ENCODE data around the gene PCLO.
"Not testable (repeated sequence)": the region's sequence is repeated elsewhere in the genome, so short reads cannot be mapped to it uniquely, and the experiment has no call there.

Gene PCLO

GRCh38 chr7:83036130-83036529, 126.6 kb downstream of the PCLO start:
- DNase-seq = no peak

GRCh38 chr7:83032195-83032594, 130.5 kb downstream of the PCLO start:
- no peak for DNase-seq

- not testable (repeated sequence) for DNase-seq
Observed at GRCh38 chr7:83023817-83024665, 138.6 kb downstream of the PCLO start.

DNA sequence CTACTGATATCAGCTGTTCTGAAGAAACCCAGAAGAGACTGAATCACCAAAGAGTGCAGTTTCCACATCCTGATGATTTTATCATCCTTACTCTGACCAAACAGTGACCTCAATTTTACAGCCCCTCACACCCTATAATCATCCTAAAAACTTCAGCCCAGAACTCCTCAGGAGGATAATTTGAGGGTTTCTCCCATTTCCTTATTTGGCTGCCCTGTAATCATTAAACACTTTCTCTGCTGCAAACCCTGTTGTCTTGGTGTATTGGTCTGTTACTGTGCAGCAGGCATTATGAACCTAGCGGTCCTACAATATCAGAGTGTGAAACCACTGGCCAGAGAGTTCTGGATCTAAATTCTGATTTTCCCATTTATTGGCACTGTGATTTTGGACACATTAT, 141.7 kb downstream of the PCLO start:
- DNase-seq = no peak

- DNase-seq = no peak
Observed at GRCh38 chr7:83020161-83020560, 142.5 kb downstream of the PCLO start.

- DNase-seq = peak; percentile 66 to 84
Observed at GRCh38 chr7:83015916-83016315, 146.8 kb downstream of the PCLO start.

DNA sequence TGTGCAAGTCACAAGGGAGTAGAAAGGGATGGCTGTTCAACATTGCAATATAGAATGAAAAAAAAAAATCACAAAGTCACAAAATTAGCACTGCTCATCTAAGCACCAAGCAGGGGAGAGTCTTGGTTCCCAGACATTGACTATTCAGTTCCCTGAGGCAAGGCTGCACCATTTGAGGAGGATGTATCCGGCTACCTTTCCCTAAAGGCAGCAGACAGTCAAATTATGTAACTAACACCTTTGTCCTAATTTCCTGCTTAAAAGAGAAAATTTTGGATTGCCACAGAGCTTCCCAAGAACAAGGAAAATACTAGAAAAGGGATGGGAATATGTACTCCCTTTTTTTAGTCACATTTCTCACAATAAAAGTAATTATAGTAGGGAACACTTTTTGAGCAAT, 148.1 kb downstream of the PCLO start:
- DNase-seq = peak in 1 of 2 experiments; percentile 48

- no peak for DNase-seq
Observed at GRCh38 chr7:83011954-83012353, 150.7 kb downstream of the PCLO start.

GRCh38 chr7:83005410-83005809, 157.3 kb downstream of the PCLO start:
- no peak for DNase-seq

GRCh38 chr7:83001362-83002040, 161.2 kb downstream of the PCLO start:
- DNase-seq = no peak

- DNase-seq = no peak
Observed at GRCh38 chr7:82998436-82998835, 164.2 kb downstream of the PCLO start.

GRCh38 chr7:82985144-82985802, 177.4 kb downstream of the PCLO start:
- peak; percentile 22 to 92 for DNase-seq

DNA sequence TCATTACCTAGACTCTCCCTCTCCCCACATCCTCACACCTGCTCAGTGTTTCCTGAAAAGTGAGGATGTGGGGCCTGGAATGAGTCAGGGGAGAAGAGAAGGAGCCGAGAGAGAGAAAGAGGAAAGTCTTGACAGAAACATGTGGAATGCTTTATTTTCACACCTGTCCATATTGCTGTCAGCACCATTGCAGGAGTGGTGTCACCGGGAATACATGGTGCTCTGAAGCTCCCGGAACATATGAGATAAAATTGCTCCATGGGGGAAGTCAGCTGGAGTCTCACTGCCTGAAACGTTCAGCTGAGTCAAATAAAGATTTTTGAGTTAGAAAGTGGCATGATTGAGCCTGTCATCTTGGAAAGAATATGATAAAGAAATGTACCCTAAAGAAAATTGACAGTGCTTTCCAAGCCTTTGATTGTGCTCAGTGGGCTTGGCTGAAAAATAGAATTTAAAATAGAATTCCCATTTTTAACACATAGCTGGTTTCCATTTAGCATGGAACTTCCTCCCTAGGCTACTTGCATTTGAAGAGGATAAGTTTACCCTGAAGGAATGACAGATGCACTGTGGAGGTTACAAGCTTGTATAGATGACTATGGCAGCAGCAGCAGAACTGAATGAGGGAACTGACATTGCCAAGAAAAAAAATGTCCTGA, 182.4 kb downstream of the PCLO start:
- no peak for DNase-seq

- no peak for DNase-seq
Observed at GRCh38 chr7:82975811-82976468, 186.7 kb downstream of the PCLO start.

GRCh38 chr7:82972135-82972534, 190.5 kb downstream of the PCLO start:
- no peak for DNase-seq

DNA sequence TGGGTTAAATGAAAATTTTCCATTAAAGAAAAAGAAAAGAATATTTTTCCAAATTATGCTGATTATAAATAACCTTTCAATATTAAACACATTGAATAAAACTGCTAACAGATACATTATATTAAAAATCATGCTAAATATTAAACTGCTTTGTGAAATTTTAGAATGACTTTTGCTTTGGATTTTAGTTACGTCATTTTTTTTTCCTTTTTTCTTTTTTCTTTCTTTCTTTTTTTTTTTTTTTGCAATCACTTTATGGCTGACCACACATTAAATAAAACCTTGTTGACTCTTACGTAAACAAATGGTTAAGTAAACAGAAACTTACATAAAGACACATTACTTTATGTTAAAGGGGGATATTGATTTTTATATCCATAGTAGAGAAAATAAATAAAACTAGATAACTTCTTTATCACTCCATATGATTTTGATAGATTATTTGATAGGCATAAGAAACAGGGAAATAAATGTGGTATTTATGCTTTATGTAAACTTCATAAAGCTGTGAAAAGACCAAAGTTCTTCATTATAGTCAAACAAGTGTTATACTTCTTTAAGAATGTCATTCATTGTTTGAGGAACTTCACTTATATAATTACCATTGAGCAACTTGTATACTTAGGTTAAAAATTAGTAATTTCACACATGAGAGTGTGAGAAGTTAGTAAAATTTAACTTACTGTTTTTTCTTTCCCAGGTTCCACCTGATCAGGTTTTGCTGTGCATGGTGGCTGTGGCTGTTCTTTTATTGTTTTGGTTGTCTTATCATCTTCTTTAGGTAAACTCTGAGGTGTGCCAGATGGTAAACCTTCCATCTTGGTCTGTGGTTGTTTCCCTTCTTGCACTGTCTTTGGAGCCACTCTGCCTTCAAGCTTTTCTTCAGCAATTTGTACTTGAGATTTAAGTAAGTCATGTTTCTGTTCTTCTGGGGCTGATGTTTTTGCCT, 197.3 kb downstream of the PCLO start:
- no peak for DNase-seq

DNA sequence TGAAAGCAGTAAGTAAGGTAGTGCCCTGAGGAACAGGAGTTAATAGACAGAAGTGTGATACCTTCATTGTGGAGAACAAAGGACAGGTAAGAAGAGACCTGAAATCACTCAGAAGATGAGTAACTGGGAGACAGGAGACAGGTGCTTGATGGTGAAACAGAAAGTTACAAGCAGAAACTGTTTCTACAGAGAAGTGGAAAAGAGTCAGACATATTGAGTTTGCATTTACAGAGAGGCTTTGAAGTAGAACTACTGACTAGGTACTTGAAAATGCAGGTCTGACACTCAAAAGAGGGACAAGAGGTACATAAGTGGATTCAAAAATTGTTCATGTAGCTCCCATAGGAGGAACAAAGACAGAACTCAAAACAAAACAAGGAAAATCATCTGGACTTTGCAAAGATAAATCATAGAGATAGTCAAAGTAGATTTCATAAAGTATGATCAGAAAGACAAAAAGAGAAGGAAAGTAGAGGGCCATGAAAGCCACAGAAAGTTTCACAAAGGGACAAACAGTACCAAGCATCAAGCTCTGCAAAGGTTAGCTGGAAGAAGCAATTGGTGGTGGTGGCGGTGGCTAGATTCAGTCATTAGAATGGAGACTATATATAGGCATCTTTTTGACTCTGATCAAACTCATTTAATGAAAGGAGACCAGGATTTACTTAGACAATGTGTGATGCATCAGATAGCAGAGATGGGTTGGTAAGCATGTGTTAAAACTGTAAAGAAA, 198.4 kb downstream of the PCLO start:
- DNase-seq = no peak

DNA sequence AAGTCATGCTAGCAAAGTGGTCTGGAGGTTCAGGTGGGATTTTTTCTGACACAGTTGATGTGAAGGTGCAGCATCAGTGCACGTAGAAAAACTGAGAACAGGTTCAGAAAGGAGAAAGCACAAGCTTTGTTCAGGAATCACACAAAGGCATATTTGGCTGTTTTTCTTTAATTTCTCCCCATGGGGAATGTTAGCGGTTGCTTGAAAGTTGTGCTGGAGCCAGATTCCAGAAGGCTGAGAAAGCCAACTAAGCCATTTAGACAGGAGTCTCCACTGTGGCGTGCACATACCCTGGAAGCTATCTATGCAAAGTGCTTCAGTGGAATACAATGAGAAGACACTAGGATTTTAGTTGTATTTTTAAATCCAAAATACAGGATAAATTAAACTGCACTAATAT, 201.4 kb downstream of the PCLO start:
- DNase-seq = no peak

DNA sequence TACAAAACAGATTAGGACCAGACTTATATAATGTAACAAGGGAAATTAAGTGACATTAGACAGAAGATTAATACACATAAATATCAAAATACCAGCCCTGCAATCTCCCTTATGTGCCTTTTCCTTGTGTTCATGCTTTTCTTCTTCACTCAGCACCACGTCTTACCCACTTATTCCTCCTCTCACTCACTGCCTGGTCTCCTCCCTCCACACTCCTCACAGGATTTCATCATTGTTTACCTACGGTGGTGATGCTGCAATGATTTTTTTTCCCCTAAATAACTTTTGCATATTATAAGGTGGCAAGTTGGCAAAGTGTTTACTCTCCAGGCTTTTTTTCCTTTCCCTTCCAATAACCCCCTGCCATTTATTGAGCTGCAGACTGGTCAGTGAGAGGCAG, 203.2 kb downstream of the PCLO start:
- DNase-seq = no peak

GRCh38 chr7:82957521-82957920, 205.2 kb downstream of the PCLO start:
- no peak for DNase-seq

All from cerebellar nuclear complex (tissue), 1 donor.